RWPE1 (cell line): ENCODE measurements around the gene ACD.

Source experiments
- CTCF ChIA-PET: fragments of 350-600 bp; sonication (Branson Sonifier 250); formaldehyde crosslinking; extraction: SDS; loops from one replicate; lab custom pipeline; 2021; lab: Yijun Ruan, JAX
- POLR2A ChIA-PET: fragments of 400-600 bp; formaldehyde crosslinking; extraction: SDS; loops from one replicate; lab custom pipeline; 2020; ENCODE audit warnings: antibody characterized with exemption; ENCODE audit not compliant: low non-redundant PET; lab: Yijun Ruan, JAX
- DNase-seq: peaks from one replicate; pipeline ENCODE4 v3.0.0; 2012; ENCODE audit warnings: low spot score
- H3K27ac ChIP-seq: fragments of 450-650 bp; 2 replicates; pipeline ENCODE4 v1.5.1; 2017
- TF ChIP-seq, protein P1 (sequence below): fragments of 450-650 bp; conservative IDR thresholded peaks from 2 replicates; pipeline ENCODE4 v1.5.1; 2017; ENCODE audit warnings: low read depth, mild to moderate bottlenecking

The ACD gene

DNA sequence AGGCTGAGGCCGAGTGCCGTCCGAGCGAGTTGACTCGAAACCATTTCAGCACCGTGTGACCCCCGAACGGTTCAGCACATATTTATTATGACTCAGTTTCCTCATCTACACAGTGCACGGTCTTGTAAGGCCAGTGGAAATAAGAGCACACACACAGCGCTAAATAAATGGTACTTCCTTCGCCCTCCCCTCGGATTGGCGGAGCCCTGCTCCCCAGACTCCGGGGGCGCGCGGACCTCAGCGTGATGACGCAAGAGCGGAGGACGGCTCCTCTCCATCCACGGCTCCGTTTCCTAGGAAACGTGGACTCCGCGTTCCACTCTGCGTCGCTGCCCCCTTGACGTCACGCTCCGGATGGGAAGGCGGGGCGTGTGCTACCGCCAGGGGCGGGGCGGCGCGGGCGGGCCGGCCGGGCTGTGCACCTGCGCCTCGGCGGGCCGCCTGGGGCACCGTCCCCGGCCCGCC lies 536 bp upstream of the ACD start, which contains the start of gene PARD6A:
TSS of gene PARD6A (plus strand) at position 397 of the 465 bp plus-strand sequence. CDS start 79 bp downstream, outside the sequence.
- ChIA-PET POLR2A (no interaction called here), CTCF (no interaction called here)
- H3K27ac ChIP-seq = peak within 1 kb of the TSS; percentile 92
- TF ChIP-seq, protein P1, sequence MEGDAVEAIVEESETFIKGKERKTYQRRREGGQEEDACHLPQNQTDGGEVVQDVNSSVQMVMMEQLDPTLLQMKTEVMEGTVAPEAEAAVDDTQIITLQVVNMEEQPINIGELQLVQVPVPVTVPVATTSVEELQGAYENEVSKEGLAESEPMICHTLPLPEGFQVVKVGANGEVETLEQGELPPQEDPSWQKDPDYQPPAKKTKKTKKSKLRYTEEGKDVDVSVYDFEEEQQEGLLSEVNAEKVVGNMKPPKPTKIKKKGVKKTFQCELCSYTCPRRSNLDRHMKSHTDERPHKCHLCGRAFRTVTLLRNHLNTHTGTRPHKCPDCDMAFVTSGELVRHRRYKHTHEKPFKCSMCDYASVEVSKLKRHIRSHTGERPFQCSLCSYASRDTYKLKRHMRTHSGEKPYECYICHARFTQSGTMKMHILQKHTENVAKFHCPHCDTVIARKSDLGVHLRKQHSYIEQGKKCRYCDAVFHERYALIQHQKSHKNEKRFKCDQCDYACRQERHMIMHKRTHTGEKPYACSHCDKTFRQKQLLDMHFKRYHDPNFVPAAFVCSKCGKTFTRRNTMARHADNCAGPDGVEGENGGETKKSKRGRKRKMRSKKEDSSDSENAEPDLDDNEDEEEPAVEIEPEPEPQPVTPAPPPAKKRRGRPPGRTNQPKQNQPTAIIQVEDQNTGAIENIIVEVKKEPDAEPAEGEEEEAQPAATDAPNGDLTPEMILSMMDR = no peak
- peak; percentile 98 for DNase-seq

DNA sequence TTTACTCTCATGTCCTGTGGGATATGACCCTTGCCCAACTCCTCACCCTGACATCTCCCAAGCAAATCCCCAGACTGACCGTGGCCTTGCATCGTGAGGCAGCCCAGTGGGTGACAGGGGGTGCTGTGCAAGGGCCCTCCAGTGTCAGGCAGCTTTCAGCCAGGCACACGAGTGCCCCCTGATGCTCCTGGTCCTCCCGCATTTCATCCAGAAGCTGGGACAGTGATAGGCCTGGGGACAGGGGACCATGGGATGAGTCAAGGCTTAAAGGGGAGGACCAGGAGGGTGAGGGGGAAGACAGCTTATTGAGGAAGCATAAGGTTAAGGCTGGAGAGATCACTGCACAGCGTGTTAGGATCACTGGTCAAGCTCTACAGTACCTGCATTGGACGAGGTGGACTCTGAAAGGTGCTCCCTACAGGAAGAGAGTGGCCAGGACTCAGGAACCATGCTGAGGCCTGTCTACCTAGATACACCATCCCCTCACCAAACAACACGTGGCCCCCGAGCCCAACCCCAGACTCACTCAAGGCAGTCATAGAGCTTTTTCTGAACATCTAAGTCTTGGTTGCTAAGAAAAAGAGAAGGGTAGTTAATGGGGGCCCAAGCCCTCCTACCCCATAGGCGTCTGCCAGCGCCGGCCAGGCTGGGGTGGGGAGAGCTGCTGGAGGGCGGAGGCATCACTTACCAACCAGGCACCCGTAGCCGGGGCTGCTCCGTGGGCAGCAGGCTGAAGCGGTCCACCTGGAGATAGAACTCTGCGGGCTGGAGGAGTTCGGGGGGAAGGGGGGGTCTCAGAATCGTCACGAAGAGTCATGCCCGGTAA lies 998 bp downstream of the ACD start:
- TF ChIP-seq, protein P1 = no peak
- CTCF ChIA-PET = interaction anchor here (0.6 to 1.2 kb wide), 4 partner anchors 14 to 155 kb away, joined by 3 to 4 read pairs (median 4); partner anchors contain the start of gene CTCF
- peak overlapping the region; percentile 92 for H3K27ac ChIP-seq
- POLR2A ChIA-PET = no interaction called here
- DNase-seq = no peak

DNA sequence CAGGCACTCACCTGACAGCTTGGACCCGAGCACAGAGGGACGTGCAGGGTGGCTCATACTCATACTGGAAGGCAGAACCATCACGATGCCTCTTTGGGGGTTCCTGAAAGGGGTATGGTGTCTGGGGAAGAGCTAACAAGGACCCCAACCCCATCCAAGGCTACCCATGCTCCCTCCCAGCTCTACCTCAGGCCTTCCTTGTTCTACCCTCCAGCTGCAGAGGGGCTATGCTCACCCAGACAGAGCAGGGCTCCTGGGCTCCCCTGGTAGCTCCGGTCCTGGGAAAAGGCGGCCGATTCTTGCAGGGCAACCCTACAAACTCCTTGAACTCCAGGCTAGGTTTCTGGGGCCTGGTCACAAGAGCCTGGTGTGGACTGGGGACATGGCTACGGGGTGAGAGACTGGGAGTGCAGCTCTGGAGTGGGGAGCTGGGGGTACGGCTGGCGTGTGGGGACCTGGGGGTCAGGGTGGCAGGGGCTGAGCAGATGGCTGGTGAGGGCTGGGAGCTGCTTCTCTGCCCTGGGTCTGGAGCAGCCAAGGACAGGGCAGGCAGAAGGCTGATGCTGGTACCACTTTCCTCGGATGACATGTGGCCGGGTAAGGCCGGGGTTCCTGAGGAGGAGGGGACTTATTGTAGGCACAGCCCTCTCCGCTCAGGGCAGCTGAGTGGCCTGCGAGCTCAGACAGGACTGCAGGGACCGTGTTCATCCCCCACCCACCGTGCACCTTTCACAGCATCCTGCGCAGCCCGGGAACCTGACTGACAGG lies 2.1 kb downstream of the ACD start:
- TF ChIP-seq, protein P1 = no peak
- CTCF ChIA-PET = interaction anchor here (0.6 to 1.2 kb wide), 3 partner anchors 12 to 192 kb away, joined by 3 to 4 read pairs (median 4); no protein-coding TSS in a partner anchor
- POLR2A ChIA-PET = no interaction called here
- peak overlapping the region; percentile 16; the same call in 1 of the 2 replicates for H3K27ac ChIP-seq
- no peak for DNase-seq

DNA sequence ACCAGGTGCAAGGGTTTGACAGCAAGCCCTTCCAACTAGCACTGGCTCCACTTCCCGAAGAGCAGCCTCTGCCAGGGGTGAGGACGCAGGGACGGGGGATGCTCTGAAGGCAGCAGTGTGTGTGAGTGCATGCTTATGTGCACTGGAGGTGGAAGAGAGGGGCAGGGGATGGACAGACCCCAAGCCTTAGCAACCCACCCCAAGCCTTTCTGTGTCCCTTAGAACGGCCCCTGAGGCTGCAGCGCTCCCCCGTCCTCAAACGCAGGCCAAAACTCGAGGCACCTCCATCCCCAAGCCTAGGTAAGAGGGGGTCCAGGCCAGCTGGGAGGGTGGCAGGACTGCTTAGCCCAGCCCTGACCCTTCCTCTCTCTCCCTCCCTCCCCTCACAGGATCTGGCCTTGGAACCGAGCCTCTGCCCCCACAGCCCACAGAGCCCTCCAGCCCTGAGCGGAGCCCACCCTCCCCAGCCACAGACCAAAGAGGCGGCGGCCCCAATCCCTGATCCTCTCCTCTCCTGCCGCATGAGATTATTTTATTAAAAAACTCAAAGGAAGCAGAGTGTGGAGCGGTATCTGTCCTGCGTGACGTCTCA lies 2.9 kb downstream of the ACD start:
- POLR2A ChIA-PET = no interaction called here
- H3K27ac ChIP-seq = peak overlapping the region; percentile 16; the same call in 1 of the 2 replicates
- TF ChIP-seq, protein P1 = no peak
- DNase-seq = no peak
- CTCF ChIA-PET = interaction anchor here (0.6 kb wide), 1 partner anchor 191 kb away, joined by 4 read pairs; no protein-coding TSS in a partner anchor

DNA sequence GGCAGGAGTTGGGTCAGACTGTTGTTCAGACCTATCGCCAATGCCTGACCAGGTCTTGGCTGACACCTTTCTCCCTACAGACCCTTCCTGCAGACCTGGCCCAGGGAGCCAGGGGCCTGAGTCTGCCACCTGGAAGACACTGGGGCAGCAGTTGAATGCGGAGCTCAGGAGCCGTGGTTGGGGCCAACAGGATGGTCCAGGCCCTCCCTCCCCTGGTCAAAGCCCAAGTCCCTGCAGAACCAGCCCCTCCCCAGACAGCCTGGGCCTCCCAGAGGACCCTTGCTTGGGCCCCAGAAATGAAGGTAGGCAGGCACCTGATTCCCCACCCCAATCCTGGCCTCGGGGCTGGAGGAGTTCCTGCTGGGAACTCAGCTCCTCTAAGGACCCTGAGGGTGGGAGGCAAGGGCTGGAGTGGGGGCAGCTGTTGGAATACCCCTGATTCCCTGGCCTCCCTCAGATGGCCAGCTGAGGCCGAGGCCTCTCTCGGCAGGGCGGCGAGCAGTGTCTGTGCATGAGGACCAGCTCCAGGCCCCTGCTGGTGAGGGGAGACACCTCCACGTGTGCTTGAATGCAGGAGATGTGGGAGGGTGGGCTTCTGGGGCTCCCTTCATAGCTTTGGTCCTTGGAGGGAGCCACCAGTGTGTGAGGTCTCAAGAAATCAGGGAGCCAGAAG lies 3.6 kb downstream of the ACD start:
- CTCF ChIA-PET = no interaction called here

More for the DNA sequence above, 3.6 kb downstream of the ACD start:
- TF ChIP-seq, protein P1 = no peak
- peak overlapping the region; percentile 12; the same call in 1 of the 2 replicates for H3K27ac ChIP-seq
- POLR2A ChIA-PET = interaction anchor here (0.9 kb wide), 1 partner anchor 94 kb away, joined by 3 read pairs; the partner anchor contains the start of gene CTCF
- no peak for DNase-seq
